Stimulated activated CD8-positive, alpha-beta memory T cell treated with anti-CD3 and anti-CD28 coated beads, Interleukin-15, amount 100 ng/mL, for 48 hours (primary cell): ENCODE results near the gene ETV1.

ENCODE experiments used
- DNase-seq, 2 donors: peaks; one replicate each; pipeline ENCODE4 v3.0.0-alpha.2; 2020; ENCODE audit warnings: low read depth in 2 of 2

The ETV1 gene

DNA sequence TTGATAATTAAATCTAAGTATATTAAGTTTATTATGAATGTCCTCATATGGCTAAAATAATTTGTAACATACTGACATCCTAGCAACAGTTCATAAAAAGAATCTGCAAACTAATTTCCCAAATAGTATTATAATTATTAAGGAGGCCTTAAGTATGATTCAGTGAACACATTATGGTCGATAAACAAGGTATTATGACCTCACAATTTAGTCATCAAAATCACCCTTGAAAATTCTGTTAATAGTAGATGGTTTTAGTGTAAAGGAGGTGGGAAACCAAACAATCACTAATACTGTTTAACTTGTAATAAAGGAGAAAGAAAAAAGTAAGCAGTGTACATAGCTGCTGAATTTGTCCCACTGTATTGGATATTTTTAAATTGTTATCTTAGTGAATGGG, 2.1 kb downstream of the ETV1 start:
- no peak for DNase-seq

GRCh38 chr7:13986208-13986607, 3.3 kb downstream of the ETV1 start:
- DNase-seq, result no peak

- no peak for DNase-seq
These were observed 4.4 kb downstream of the ETV1 start for GRCh38 chr7:13984831-13985685.

DNA sequence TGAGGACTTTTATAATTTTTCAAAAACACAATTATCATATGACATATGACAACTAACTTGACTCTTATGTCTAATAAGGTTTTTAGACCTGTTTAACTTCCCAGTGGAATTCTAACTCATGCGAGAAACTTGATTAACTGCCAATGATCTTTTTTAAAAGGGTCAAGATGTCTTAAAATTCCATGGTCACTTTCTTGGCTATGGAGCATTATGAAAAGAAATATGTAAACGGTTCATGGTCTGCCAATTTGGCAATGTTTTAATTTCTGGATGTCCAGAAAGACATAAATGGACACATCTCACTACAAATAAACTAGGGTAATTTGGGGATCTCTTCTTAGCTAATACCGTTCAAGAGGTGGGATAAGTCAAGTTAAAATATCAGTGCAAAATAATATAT, 5.4 kb downstream of the ETV1 start:
- DNase-seq, result no peak

- DNase-seq, result no peak
These were observed 6.4 kb downstream of the ETV1 start for GRCh38 chr7:13982940-13983677.

DNA sequence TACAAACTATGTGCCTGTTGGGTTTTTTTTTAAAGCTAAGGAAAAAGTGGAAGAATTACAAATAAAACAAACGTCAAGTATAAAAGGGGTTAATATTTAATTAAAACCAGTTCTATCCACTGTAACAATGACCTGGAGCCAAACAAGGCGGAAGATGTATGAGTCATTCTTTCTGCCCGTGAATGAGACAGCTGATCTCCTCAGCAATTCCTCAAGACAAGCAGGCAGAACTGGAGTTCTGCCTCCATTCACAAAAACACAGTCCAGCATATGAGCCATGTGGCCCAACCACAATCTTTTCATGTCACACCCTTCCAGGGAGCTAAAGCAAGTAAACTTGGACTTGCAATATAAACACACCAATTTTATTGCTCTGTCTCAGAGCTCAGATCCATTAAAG, 8.4 kb downstream of the ETV1 start:
- no peak for DNase-seq

- no peak for DNase-seq
These were observed 9.0 kb downstream of the ETV1 start for GRCh38 chr7:13980474-13980873.

DNA sequence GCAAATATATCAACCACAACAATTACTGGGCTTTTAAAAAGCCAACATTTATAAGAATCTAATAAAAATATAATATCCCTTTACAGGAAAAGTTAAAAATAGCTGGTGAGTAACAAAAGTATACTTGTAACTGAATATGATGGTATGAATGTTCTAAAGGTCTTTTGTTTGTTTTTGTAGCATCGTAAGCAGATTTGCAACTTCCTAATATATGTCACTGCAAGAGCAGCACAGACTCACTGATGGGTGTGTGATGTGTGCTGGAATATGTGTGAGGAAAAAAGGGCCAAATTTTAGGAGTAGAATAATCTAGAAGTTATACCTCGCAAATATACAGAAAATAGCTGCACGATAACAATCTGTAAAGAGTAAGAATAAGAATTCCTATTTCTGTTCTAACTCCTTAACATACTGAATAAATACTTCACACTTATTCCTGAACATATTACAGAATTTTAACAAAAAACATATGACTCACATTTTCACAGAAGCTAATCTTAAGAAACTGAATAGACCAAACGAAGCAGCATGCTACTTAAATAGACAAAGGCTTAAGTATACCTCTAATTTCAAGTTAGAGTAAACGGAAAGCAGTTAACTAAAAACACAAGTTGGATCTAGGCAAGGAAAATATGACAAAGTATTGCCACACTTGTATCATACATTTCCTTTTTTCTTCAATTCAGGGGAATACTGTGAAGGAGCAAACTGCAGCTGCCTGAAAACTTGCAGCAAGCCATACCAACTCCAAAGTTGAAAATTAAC, 9.6 kb downstream of the ETV1 start:
- DNase-seq, result no peak

DNA sequence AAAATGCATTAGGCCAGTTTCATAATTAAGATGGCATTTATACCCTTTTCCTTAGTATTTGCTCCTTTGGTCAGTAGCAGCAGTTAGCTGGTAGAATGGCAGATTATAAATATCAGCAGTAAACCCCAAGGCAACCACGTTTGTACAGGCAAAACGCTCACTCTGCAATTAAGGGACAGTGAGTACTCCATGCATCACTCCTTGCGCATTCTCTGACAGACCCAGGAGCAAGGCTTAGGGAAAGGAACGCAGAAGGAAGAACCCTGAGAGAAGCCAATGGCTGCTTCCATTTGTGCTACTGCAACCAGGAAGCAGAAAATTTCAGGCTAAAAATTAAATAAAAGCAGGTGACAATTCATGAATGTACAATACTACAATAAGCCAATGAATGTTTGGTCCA, 12.9 kb downstream of the ETV1 start:
- no peak for DNase-seq

- no peak for DNase-seq
These were observed 24.4 kb downstream of the ETV1 start for GRCh38 chr7:13965077-13965476.

DNA sequence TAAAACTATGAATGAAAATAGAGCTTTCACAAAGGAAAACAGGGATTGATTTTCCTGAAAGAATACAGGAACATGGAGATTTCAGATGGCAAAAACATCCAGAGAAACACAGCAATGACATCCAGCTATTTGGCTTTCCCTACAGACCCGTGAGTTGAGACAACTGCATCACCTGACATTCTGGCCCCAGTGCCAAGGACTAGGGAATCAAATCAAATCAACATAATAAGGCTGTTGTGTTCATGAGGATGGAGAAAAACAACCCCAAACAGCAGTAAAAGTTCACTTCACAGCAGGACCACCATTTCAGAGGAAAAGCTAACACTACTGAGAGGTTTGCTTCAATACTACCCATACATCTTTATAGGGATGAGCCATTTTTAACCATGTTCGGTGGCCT, 25.5 kb downstream of the ETV1 start:
- DNase-seq, result no peak

DNA sequence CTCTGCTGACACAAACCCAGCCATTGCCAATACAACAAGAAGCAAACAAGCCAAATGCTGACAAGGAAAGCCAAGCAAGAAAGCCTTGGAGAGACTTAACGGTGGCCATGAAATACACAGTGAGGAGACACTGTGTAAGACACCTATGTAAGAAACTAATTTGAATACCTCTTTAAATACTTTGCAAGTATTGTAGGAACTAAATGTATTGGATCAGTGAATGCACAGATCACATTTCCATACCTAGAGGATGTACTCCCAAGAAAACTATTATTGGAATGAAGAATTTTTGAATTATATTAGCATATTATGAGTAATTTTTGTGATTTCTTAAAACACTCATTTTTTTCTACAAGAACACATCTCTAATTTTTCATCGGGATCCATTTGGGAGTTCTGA, 34.0 kb downstream of the ETV1 start:
- DNase-seq, result no peak

GRCh38 chr7:13953368-13953767, 36.1 kb downstream of the ETV1 start:
- no peak for DNase-seq

GRCh38 chr7:13952921-13953320, 36.5 kb downstream of the ETV1 start:
- DNase-seq, result no peak

GRCh38 chr7:13949939-13950338, 39.5 kb downstream of the ETV1 start:
- no peak for DNase-seq

DNA sequence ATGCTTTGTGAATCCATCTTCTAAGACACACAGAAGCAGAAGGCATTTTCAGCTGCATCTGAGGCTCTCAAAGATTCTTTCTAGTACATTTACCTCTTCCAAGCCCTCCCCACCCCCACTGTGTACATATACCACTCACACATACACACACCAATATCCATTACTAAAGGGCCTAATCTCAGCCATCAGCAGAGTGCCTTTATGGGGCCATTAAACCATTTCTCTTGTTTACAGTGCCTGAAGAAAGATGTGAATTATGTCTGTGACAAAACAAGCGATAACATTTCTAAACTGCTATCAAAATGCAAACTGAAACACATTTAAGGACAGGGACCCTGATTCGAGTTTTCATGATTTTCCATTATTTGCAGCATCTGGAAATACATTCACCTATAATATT, 40.0 kb downstream of the ETV1 start:
- no peak for DNase-seq

DNA sequence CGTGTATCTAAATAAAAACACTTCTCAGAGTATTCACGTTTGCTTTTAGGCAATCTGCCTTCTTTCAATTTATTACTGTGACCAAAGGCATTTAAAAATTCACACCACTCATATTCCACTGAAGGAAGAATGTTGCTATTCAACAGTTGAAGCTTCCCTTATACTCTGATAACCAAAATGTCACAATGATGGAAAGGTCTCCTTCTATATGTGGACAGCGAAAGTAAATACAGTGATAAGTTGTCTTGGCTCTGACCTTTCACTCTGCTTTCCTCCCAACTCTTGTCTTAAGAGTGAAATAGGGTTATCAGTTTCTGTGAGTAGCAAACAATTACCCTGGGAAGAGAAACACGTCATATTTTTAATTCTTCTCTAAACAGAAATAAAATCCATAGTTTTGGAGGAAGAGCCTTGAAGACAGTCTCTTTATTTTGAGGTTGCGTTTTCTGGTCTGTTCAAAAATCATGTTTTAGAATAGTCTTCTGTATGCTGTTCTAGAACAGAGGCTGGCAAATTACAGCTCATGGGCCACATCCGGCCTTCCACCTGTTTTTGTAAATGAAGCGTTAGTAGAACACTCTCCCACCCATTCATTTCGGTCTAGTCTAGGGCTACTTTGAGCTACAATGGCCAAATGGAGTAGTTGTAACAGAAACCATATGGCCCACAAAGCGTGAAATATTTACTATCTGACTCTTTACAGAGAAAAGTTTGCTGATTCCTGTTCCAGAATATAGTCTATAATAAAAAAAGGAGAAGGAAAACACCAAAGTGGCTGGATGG, 41.3 kb downstream of the ETV1 start:
- no peak for DNase-seq

- no peak for DNase-seq
These were observed 41.9 kb downstream of the ETV1 start for GRCh38 chr7:13947535-13947934.

GRCh38 chr7:13946181-13946580, 43.3 kb downstream of the ETV1 start:
- no peak for DNase-seq

- no peak for DNase-seq
These were observed 43.8 kb downstream of the ETV1 start for GRCh38 chr7:13945670-13946069.

DNA sequence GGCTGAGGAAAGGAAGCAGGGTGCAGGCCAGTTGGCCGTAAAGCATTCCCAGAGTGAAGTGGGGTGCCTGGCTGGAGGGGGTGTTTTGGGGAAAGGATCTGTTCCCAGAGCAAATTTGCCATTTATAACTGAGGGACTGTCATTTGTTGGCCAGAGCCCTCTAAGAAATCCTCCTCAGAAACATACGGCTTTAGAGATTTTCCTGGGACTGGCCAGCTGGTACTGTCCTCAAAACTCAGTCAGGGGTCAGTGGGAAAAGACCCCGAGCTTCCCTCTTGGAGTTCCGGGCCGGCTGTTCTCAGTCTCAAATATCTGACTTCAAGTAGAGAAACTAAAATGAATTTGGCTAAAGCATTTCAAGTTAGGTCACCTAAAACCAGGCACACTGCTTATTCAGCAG, 55.9 kb downstream of the ETV1 start:
- DNase-seq, result no peak

DNA sequence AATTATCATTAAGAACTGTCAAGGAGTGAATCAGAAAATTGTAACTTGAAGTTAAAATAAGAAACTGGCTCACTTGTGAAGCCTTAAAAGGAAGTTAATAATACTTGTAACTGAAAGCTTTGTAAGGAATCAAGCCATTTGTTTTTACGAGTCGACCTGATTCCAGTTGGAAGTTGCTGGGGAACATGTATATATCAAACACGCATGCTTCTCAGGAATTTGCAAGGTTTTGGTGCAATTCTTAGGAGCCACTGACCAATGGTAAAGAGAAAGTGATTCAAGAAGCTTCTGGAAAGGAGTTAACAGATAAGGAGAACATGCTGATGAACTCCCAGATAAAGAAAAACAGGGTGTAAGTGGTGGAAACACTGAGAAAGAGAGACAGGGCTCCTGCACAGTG, 56.4 kb downstream of the ETV1 start:
- no peak for DNase-seq
